Hematopoietic multipotent progenitor cell treated with erythropoietin and hydrocortisone succinate and interleukin-3 and kit ligand, for 17 days (in vitro differentiated cells): ENCODE data around the gene FDCSP.
"Not testable (repeated sequence)": the region's sequence is repeated elsewhere in the genome, so short reads cannot be mapped to it uniquely, and the experiment has no call there.

Experiments used
- DNase-seq: peaks from one replicate; pipeline ENCODE4 v3.0.0-alpha.2; 2015; ENCODE audit warnings: low spot score

FDCSP gene

GRCh38 chr4:70239131-70239883 is 13.4 kb downstream of the FDCSP start:
- DNase-seq: no peak

GRCh38 chr4:70239884-70240591 is 14.1 kb downstream of the FDCSP start:
- DNase-seq: no peak

- DNase-seq: not testable (repeated sequence)
Measured at GRCh38 chr4:70242297-70242696, 16.4 kb downstream of the FDCSP start, which contains the start of gene CSN3. TSS of gene CSN3 (plus strand) at chr4:70242597. CDS start at chr4:70244820, 2,223 bp downstream.

- no peak for DNase-seq
Measured at GRCh38 chr4:70243091-70243490, 17.2 kb downstream of the FDCSP start.

- no peak for DNase-seq
Measured at GRCh38 chr4:70251250-70251944, 25.5 kb downstream of the FDCSP start.

- no peak for DNase-seq
Measured at GRCh38 chr4:70251945-70252277, 26.0 kb downstream of the FDCSP start.

GRCh38 chr4:70269674-70270073 is 43.8 kb downstream of the FDCSP start:
- no peak for DNase-seq

GRCh38 chr4:70277121-70277520 is 51.2 kb downstream of the FDCSP start:
- no peak for DNase-seq

GRCh38 chr4:70280567-70280966 is 54.6 kb downstream of the FDCSP start:
- DNase-seq: no peak
